GM12873 (cell line): ENCODE results near the gene COL6A2.

Experiments used
- CTCF ChIP-seq: IDR thresholded peaks from 2 replicates; pipeline ENCODE4 v1.5.1; 2012; ENCODE audit warnings: low read depth, mild to moderate bottlenecking, moderate library complexity, low read length, control low read depth; ENCODE audit not compliant: insufficient read depth; ENCODE audit errors: missing control alignments

The COL6A2 gene

GRCh38 chr21:46156378-46156645 is 58.4 kb downstream of the COL6A2 start:
- TF ChIP-seq CTCF = no peak

GRCh38 chr21:46156678-46157077 is 58.8 kb downstream of the COL6A2 start:
- TF ChIP-seq CTCF = no peak

GRCh38 chr21:46157396-46157986 is 59.6 kb downstream of the COL6A2 start:
- TF ChIP-seq CTCF = no peak

- TF ChIP-seq CTCF = no peak
These were observed 60.1 kb downstream of the COL6A2 start for GRCh38 chr21:46157987-46158451.

- TF ChIP-seq CTCF = no peak
These were observed 60.9 kb downstream of the COL6A2 start for GRCh38 chr21:46158666-46159300.

GRCh38 chr21:46159390-46159789 is 61.5 kb downstream of the COL6A2 start:
- no peak for TF ChIP-seq CTCF

GRCh38 chr21:46159841-46160656 is 62.1 kb downstream of the COL6A2 start:
- no peak for TF ChIP-seq CTCF
